ENCODE results near the gene CCDC71. TPM values are rescaled to one million over a fixed set of nuclear protein-coding genes. Genes with fewer than 3 reads are reported as not detected.

Gene CCDC71
- total RNA-seq, 2 donors from 2014 or later = 44.2 to 47.0 TPM

DNA sequence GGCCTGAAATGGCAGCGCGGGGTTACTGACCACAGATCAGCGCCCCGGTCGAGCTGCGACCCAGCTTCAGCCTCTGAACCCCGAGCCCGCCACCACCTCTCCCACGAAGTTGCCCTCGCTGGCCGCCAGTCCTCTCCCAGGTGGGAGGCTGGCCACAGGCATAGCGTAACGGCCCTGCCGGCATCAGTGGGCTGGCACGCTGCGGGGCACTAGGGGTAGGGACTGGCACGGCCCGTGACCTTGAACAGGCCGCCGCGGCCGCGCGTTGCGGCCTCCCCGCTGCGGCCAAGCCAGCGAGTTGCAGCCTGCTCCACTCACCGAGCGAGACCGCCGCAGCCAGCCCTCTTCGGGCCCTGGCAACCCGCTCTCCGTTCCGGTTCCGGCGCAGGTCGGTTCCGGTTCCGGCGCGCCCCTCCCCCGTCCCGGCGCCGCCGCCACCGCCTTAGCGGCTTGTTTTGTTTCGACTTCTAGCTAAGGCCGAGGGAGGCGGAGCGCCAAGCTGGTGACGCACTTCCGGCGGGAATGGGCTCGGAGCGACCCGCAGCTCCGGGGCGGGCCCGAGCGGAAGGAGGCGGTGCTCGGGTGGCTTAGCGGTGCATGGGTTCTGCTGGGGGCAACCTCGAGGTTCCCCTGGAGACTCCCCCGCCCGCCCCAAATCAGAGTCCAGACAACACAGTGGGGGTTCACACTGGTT lies 45.5 kb downstream of the CCDC71 start, which contains the start of gene USP19:
Gene USP19, minus strand, starts transcription at position 386 of the 694 bp plus-strand sequence. CDS start 1,678 bp downstream, outside the sequence.
- intact Hi-C loops (cut with DNase I) = loop anchor here (2.0 kb wide), 1 partner anchor 16 kb away; the partner anchor contains the start of gene QARS1
- under 1% methylated on average over 70 of the region's 70 CpGs for WGBS
- Histone ChIP-seq H3K36me3 (peaks cover 35 to 42% of the 10 kb centered on the region in 2 donors), H3K27me3 (replicated peaks; ENCODE audit: insufficient read depth) (no peaks in the 10 kb centered on the region), H3K27ac (peak within 1 kb of the TSS; percentile 91 to 95), H3K9me3 (no peaks in the 10 kb centered on the region), H3K4me3 (peak within 1 kb of the TSS; percentile 92 to 100), H3K4me1 (replicated peaks) (peaks cover 6% of the 10 kb centered on the region)
- DNase-seq (ENCODE audit: low spot score) = peak; percentile 94
- TF ChIP-seq POLR2A (IDR thresholded peaks at IDR 0.05) (peak; percentile 61), POLR2AphosphoS5 (IDR thresholded peaks at IDR 0.05) (peak; percentile 99)
- TF ChIP-seq, protein P1, sequence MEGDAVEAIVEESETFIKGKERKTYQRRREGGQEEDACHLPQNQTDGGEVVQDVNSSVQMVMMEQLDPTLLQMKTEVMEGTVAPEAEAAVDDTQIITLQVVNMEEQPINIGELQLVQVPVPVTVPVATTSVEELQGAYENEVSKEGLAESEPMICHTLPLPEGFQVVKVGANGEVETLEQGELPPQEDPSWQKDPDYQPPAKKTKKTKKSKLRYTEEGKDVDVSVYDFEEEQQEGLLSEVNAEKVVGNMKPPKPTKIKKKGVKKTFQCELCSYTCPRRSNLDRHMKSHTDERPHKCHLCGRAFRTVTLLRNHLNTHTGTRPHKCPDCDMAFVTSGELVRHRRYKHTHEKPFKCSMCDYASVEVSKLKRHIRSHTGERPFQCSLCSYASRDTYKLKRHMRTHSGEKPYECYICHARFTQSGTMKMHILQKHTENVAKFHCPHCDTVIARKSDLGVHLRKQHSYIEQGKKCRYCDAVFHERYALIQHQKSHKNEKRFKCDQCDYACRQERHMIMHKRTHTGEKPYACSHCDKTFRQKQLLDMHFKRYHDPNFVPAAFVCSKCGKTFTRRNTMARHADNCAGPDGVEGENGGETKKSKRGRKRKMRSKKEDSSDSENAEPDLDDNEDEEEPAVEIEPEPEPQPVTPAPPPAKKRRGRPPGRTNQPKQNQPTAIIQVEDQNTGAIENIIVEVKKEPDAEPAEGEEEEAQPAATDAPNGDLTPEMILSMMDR (IDR thresholded peaks at IDR 0.05) = no peak

DNA sequence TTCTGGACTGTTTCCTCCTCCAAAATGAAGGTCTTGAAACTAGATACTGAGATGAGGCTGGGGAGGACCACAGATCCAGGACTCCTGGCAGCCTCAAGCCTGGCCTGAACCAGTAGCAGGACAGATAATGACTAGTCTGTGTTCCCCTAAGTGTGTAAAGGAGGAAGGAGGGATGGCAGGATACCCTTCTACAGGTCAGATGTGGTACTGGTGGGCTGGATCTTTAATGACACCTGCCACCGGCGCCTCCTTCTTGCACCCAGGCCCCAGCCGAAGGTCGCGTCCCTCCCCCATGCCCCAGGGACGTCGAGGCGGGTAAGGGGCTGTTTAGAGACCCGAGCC lies 46.1 kb downstream of the CCDC71 start:
- DNase-seq (ENCODE audit: low spot score) = no peak
- 0% methylated on average over 9 of the region's 9 CpGs for WGBS
- intact Hi-C loops (cut with DNase I) = loop anchor here (2.0 kb wide), 1 partner anchor 15 kb away; the partner anchor contains the start of gene QARS1
- Histone ChIP-seq H3K36me3 (peaks cover 38 to 47% of the 10 kb centered on the region in 2 donors), H3K9me3 (no peaks in the 10 kb centered on the region), H3K4me3 (peak overlapping the region; percentile 92 to 100), H3K27ac (peak overlapping the region; percentile 91 to 95), H3K27me3 (replicated peaks; ENCODE audit: insufficient read depth) (no peaks in the 10 kb centered on the region), H3K4me1 (replicated peaks) (peaks cover 6% of the 10 kb centered on the region)
- TF ChIP-seq POLR2A (IDR thresholded peaks at IDR 0.05) (no peak), POLR2AphosphoS5 (IDR thresholded peaks at IDR 0.05) (no peak)
- TF ChIP-seq, protein P1 (IDR thresholded peaks at IDR 0.05) = no peak

DNA sequence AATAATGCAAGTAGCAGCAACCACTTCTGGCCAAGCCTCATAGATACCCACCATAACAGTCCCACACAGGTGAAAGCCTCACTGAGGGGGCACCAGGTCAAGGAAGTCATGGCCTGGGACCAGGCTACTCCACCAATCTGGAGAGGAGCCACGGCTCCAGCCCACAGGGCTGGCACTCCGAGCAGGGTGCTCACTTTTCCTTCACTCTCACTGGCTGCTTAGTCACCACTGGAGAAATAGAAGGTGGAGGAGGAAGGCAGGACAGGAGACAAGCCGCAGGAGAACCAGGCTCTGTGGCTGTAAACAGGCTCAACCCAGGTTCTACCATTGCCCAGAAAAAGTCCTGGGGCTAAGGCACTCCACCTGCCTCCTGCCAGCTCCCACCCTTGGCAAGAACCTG lies 46.7 kb downstream of the CCDC71 start:
- H3K4me3 ChIP-seq = peak overlapping the region; percentile 92 to 100
- no peak for DNase-seq (ENCODE audit: low spot score)
- WGBS = 52% methylated on average over 3 of the region's 3 CpGs
- TF ChIP-seq, protein P1 (IDR thresholded peaks at IDR 0.05) = no peak
- TF ChIP-seq POLR2AphosphoS5 (IDR thresholded peaks at IDR 0.05) = no peak
- TF ChIP-seq POLR2A (IDR thresholded peaks at IDR 0.05) = no peak
- no peaks in the 10 kb centered on the region for H3K27me3 ChIP-seq (replicated peaks; ENCODE audit: insufficient read depth)
- no peak overlapping the region for H3K27ac ChIP-seq
- intact Hi-C loops (cut with DNase I) = no loop called here
- peaks cover 6% of the 10 kb centered on the region for H3K4me1 ChIP-seq (replicated peaks)
- no peaks in the 10 kb centered on the region for H3K9me3 ChIP-seq
- peaks cover 40 to 52% of the 10 kb centered on the region in 2 donors for H3K36me3 ChIP-seq

DNA sequence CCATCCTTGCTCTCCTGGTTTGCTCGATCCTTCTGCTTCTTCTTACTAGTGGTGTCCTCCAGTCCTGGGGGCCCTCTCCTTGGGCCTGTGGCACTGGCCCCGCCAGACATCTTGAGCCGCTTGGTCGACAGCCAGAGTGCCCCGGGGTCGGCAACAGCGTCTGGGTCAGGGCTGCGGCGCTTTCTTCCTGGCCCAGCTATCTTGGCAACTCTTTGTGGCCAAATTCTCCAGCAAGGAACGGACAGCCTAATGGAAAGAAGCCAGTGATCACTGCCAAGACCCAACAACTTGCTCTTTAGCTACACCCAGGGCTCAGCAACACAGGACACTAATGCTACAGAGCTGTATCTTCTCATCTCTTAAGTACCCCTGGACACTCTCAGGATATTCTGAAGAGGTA lies 47.1 kb downstream of the CCDC71 start:
- Histone ChIP-seq H3K4me1 (replicated peaks) (peaks cover 6% of the 10 kb centered on the region), H3K36me3 (peaks cover 44 to 52% of the 10 kb centered on the region in 2 donors), H3K4me3 (no peak overlapping the region), H3K27me3 (replicated peaks; ENCODE audit: insufficient read depth) (no peaks in the 10 kb centered on the region), H3K27ac (no peak overlapping the region), H3K9me3 (no peaks in the 10 kb centered on the region)
- no peak for DNase-seq (ENCODE audit: low spot score)
- intact Hi-C loops (cut with DNase I) = no loop called here
- TF ChIP-seq, protein P1 (IDR thresholded peaks at IDR 0.05) = no peak
- no peak for TF ChIP-seq POLR2AphosphoS5 (IDR thresholded peaks at IDR 0.05)
- TF ChIP-seq POLR2A (IDR thresholded peaks at IDR 0.05) = no peak
- WGBS = 75% methylated on average over 10 of the region's 10 CpGs

Other genes starting within 250 kb of the CCDC71 start
- gene ARIH2, start 247.5 kb downstream of the CCDC71 start, total RNA-seq = 100 to 1,000 TPM in 1 of 2 donors, 10 to 100 TPM in 1; 70.9 to 125 TPM
- gene P4HTM, start 176.1 kb downstream of the CCDC71 start, total RNA-seq = 100 to 1,000 TPM in 1 of 2 donors, 10 to 100 TPM in 1; 56.0 to 101 TPM
- 100 to 1,000 TPM; 128 to 223 TPM for gene WDR6, start 158.9 kb downstream of the CCDC71 start, total RNA-seq
- 10 to 100 TPM; 50.2 to 60.3 TPM for gene DALRD3, start 147.8 kb downstream of the CCDC71 start, total RNA-seq
- gene NDUFAF3, start 144.2 kb downstream of the CCDC71 start, total RNA-seq = 100 to 1,000 TPM; 168 to 183 TPM
- 100 to 1,000 TPM; 110 to 186 TPM for gene IMPDH2, start 136.9 kb downstream of the CCDC71 start, total RNA-seq
- gene QRICH1, start 72.3 kb downstream of the CCDC71 start, total RNA-seq = 100 to 1,000 TPM in 1 of 2 donors, 10 to 100 TPM in 1; 60.1 to 132 TPM
- 100 to 1,000 TPM; 254 to 315 TPM for gene QARS1, start 61.6 kb downstream of the CCDC71 start, total RNA-seq
- gene USP19, start 45.5 kb downstream of the CCDC71 start, total RNA-seq = 10 to 100 TPM; 62.7 to 98.2 TPM
- gene LAMB2, start 33.3 kb downstream of the CCDC71 start, total RNA-seq = 100 to 1,000 TPM; 432 to 667 TPM
- gene KLHDC8B, start 5.3 kb upstream of the CCDC71 start, total RNA-seq = 10 to 100 TPM; 41.1 to 77.4 TPM
- 1 to 10 TPM; 4.3 to 9.7 TPM for gene C3orf62, start 110.9 kb upstream of the CCDC71 start, total RNA-seq
- 10 to 100 TPM; 18.3 to 30.8 TPM for gene USP4, start 173.7 kb upstream of the CCDC71 start, total RNA-seq
- 100 to 1,000 TPM; 250 to 279 TPM for gene GPX1, start 192.0 kb upstream of the CCDC71 start, total RNA-seq
- gene RHOA, start 245.6 kb upstream of the CCDC71 start, total RNA-seq = 100 to 1,000 TPM; 296 to 343 TPM
- gene TCTA, start 246.1 kb upstream of the CCDC71 start, total RNA-seq = 10 to 100 TPM; 39.6 to 70.0 TPM

Measured in prostate gland (tissue), 2 donors.